HUES6 (cell line): ENCODE results near the gene ST7L.

Experiments used
- H3K27ac ChIP-seq: 2 replicates; pipeline ENCODE4 v1.7.0; 2013; ENCODE audit warnings: low read depth, mild to moderate bottlenecking, low read length, inconsistent platforms
- H3K27me3 ChIP-seq: 2 replicates; pipeline ENCODE4 v1.6.1; 2013; ENCODE audit warnings: low read length; ENCODE audit not compliant: control insufficient read depth, insufficient read depth
- H3K36me3 ChIP-seq: 2 replicates; pipeline ENCODE4 v1.6.1; 2013; ENCODE audit warnings: low read length; ENCODE audit not compliant: control insufficient read depth, insufficient read depth
- H3K4me1 ChIP-seq: 2 replicates; pipeline ENCODE4 v1.6.1; 2013; ENCODE audit warnings: low read length; ENCODE audit not compliant: control insufficient read depth, insufficient read depth
- H3K4me3 ChIP-seq: 2 replicates; pipeline ENCODE4 v1.5.1; 2013; ENCODE audit warnings: low read depth, low read length
- H3K9ac ChIP-seq: one replicate; pipeline ENCODE4 v1.6.1; 2013; ENCODE audit warnings: mild to moderate bottlenecking, low read length
- H3K9me3 ChIP-seq: 2 replicates; pipeline ENCODE4 v1.6.1; 2013; ENCODE audit warnings: low read depth, low read length; ENCODE audit not compliant: control insufficient read depth, insufficient read depth

ST7L gene

GRCh38 chr1:112530832-112531231 is 88.1 kb downstream of the ST7L start:
- Histone ChIP-seq H3K27ac (no peak overlapping the region), H3K27me3 (no peaks in the 10 kb centered on the region)

GRCh38 chr1:112529301-112529700 is 89.6 kb downstream of the ST7L start:
- peaks cover 8% of the 10 kb centered on the region for H3K4me1 ChIP-seq
- H3K4me3 ChIP-seq: no peak overlapping the region
- no peaks in the 10 kb centered on the region for H3K36me3 ChIP-seq
- H3K9me3 ChIP-seq: no peaks in the 10 kb centered on the region
- no peaks in the 10 kb centered on the region for H3K27me3 ChIP-seq
- H3K9ac ChIP-seq: no peak overlapping the region
- H3K27ac ChIP-seq: no peak overlapping the region

More at GRCh38 chr1:112530832-112531231, 88.1 kb downstream of the ST7L start:
- H3K36me3 ChIP-seq: no peaks in the 10 kb centered on the region; the same call in 1 of the 2 replicates
- no peak overlapping the region for H3K9ac ChIP-seq
- H3K4me3 ChIP-seq: no peak overlapping the region
- no peaks in the 10 kb centered on the region; the same call in 1 of the 2 replicates for H3K4me1 ChIP-seq
- no peaks in the 10 kb centered on the region for H3K9me3 ChIP-seq

DNA sequence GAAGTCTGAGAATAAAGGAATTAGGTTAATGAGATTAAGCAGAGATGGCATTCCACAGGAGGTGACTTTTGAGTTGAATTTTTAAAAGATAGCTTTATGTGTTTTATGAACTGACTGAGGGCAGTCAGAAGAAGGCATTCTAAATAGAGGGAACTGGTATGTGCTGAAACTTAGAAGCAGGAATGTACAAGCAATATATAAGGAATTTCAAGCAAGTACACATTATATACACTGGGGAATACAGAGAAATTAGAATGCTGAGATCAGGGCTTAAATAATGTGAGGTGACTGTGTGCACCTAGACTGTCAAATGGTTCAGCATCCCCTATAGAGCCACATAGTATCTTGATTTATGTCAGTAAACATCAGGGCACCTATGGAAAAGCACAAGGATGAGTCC is 90.9 kb downstream of the ST7L start:
- no peaks in the 10 kb centered on the region for H3K27me3 ChIP-seq
- H3K9me3 ChIP-seq: no peaks in the 10 kb centered on the region
- H3K4me1 ChIP-seq: peaks cover 15% of the 10 kb centered on the region
- no peak overlapping the region for H3K4me3 ChIP-seq
- no peaks in the 10 kb centered on the region for H3K36me3 ChIP-seq
- H3K27ac ChIP-seq: no peak overlapping the region
- no peak overlapping the region for H3K9ac ChIP-seq

GRCh38 chr1:112527266-112528010 is 91.5 kb downstream of the ST7L start:
- no peak overlapping the region for H3K27ac ChIP-seq
- H3K27me3 ChIP-seq: no peaks in the 10 kb centered on the region
- H3K4me1 ChIP-seq: peaks cover 20% of the 10 kb centered on the region
- H3K9me3 ChIP-seq: no peaks in the 10 kb centered on the region
- H3K36me3 ChIP-seq: no peaks in the 10 kb centered on the region
- H3K9ac ChIP-seq: no peak overlapping the region
- H3K4me3 ChIP-seq: no peak overlapping the region

DNA sequence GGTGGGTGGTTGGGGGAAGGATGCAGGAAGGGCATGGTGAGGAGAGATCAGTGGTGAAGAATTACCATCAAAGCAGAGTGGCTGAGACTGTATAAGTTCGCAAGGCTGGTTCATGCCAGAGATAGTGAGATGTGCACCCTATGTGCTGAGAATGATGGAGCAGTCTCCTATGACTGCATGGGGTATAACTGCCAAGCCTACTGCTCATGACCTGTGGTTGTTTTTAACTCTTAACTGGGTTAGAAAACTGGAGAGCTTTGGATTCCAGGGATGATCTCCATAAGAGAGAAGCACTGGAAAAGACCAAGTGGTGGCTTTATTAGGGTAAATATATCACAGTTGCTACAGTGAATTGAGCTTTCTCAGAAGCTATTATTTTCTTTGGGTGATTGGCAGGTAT is 94.0 kb downstream of the ST7L start:
- Histone ChIP-seq H3K9ac (no peak overlapping the region), H3K27me3 (no peaks in the 10 kb centered on the region), H3K36me3 (no peaks in the 10 kb centered on the region), H3K4me3 (no peak overlapping the region), H3K4me1 (peaks cover 24% of the 10 kb centered on the region), H3K9me3 (no peaks in the 10 kb centered on the region), H3K27ac (no peak overlapping the region)

DNA sequence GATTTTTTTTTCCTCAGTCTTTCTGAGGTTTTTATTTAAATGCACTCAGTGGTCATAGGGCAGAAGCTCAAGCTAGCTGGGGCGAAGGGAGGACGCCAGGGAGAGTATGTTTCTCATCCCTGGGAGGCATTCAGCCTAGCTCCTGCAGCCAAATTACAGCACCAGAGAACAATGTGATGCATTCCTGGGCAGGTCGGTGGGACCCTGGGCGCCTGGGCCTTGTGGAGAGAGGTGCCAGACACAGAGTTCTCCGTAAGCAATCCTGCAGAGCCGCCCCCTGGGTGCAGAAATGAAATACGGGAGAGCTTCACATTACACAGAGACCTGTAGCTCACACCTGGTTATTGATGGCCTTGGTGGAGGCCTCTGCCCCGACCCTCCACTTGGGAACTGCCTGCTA is 94.7 kb downstream of the ST7L start:
- H3K27me3 ChIP-seq: no peaks in the 10 kb centered on the region
- no peaks in the 10 kb centered on the region for H3K36me3 ChIP-seq
- no peaks in the 10 kb centered on the region for H3K9me3 ChIP-seq
- H3K27ac ChIP-seq: no peak overlapping the region
- H3K4me3 ChIP-seq: no peak overlapping the region
- peaks cover 24% of the 10 kb centered on the region for H3K4me1 ChIP-seq
- H3K9ac ChIP-seq: peak overlapping the region; percentile 38

GRCh38 chr1:112522621-112523020 is 96.3 kb downstream of the ST7L start:
- no peaks in the 10 kb centered on the region for H3K36me3 ChIP-seq
- no peak overlapping the region for H3K27ac ChIP-seq
- no peaks in the 10 kb centered on the region for H3K9me3 ChIP-seq
- no peaks in the 10 kb centered on the region for H3K27me3 ChIP-seq
- no peak overlapping the region for H3K9ac ChIP-seq
- H3K4me3 ChIP-seq: no peak overlapping the region
- H3K4me1 ChIP-seq: peaks cover 24% of the 10 kb centered on the region

DNA sequence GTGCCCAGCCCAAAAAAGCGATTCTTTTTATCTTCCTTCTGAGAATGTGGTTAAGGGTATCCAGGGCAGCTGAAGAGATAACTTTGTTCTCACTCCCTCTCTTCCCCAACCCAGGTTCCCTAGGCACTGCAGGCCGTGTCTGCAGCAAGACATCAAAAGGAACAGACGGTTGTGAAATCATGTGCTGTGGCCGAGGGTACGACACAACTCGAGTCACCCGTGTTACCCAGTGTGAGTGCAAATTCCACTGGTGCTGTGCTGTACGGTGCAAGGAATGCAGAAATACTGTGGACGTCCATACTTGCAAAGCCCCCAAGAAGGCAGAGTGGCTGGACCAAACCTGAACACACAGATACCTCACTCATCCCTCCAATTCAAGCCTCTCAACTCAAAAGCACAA is 98.8 kb downstream of the ST7L start:
- Histone ChIP-seq H3K36me3 (no peaks in the 10 kb centered on the region), H3K27me3 (no peaks in the 10 kb centered on the region), H3K4me3 (no peak overlapping the region), H3K9ac (no peak overlapping the region), H3K9me3 (no peaks in the 10 kb centered on the region), H3K27ac (no peak overlapping the region), H3K4me1 (peaks cover 31% of the 10 kb centered on the region)

DNA sequence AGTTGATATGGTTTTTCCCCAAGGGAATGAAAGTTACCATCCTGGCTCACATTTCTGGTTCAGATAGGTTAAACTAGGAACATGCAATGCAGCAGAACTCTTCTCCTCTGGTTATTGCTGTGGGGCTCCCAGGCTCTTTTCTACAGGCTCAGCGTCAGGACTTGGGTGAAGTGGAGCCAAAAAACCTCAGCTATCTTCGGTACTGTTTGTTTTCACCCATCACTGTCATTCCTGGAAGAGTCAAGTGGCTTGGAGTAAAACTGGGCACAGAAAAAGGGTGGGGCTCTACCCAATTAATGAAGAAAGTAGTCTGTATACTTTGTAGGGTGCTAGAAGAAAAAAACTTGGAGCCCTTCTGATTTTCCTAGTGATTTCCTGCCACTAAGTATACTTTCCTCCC is 100.8 kb downstream of the ST7L start:
- no peak overlapping the region for H3K9ac ChIP-seq
- peaks cover 6% of the 10 kb centered on the region for H3K27me3 ChIP-seq
- no peaks in the 10 kb centered on the region for H3K9me3 ChIP-seq
- H3K4me3 ChIP-seq: no peak overlapping the region
- peaks cover 16% of the 10 kb centered on the region for H3K4me1 ChIP-seq
- H3K36me3 ChIP-seq: no peaks in the 10 kb centered on the region
- H3K27ac ChIP-seq: no peak overlapping the region

- no peaks in the 10 kb centered on the region for H3K9me3 ChIP-seq
- peaks cover 12% of the 10 kb centered on the region for H3K4me1 ChIP-seq
- H3K27me3 ChIP-seq: peaks cover 12% of the 10 kb centered on the region
- no peak overlapping the region for H3K27ac ChIP-seq
- H3K36me3 ChIP-seq: no peaks in the 10 kb centered on the region
- no peak overlapping the region for H3K4me3 ChIP-seq
- H3K9ac ChIP-seq: no peak overlapping the region
These were observed 101.3 kb downstream of the ST7L start for GRCh38 chr1:112517646-112518045.

- Histone ChIP-seq H3K9ac (no peak overlapping the region), H3K4me1 (peaks cover 9% of the 10 kb centered on the region)
These were observed 101.7 kb downstream of the ST7L start for GRCh38 chr1:112517231-112517630.

More at GRCh38 chr1:112517231-112517630, 101.7 kb downstream of the ST7L start:
- Histone ChIP-seq H3K27me3 (peaks cover 16% of the 10 kb centered on the region), H3K9me3 (no peaks in the 10 kb centered on the region), H3K27ac (no peak overlapping the region), H3K36me3 (no peaks in the 10 kb centered on the region), H3K4me3 (no peak overlapping the region)
